A673 (cell line): ENCODE data around the gene TXNDC2. TPM values are rescaled to one million over a fixed set of nuclear protein-coding genes. Genes with fewer than 3 reads are reported as not detected.

Source experiments
- BruUV-seq: library from RNA; stranded (reverse); fragments of 400-500 nt; replicated peaks from 2 replicates; lab custom pipeline; 2021; lab: Mats Ljungman, UMichigan
- CTCF ChIA-PET: fragments of 300-600 bp; sonication (Branson Sonifier 250); formaldehyde crosslinking; loops from one replicate; lab custom pipeline; 2022; ENCODE audit warnings: antibody characterized with exemption; lab: Charles Lee
- POLR2A ChIA-PET: fragments of 300-600 bp; sonication (Branson Sonifier 250); formaldehyde crosslinking; loops from one replicate; lab custom pipeline; 2022; ENCODE audit warnings: antibody characterized with exemption; ENCODE audit not compliant: low non-redundant PET; lab: Charles Lee
- DNase-seq: peaks from one replicate; pipeline ENCODE4 v3.0.0-alpha.2; 2015; ENCODE audit warnings: low spot score
- H3K27ac ChIP-seq: fragments of 200-600 bp; sonication (generic); 2 replicates; pipeline ENCODE4 v1.5.1; 2016; ENCODE audit warnings: mixed run types, low read depth, mild to moderate bottlenecking, mixed read lengths, antibody characterized with exemption, low read length; ENCODE audit not compliant: poor library complexity, severe bottlenecking
- H3K27me3 ChIP-seq: fragments of 200-600 bp; sonication (generic); replicated peaks from 2 replicates; pipeline ENCODE4 v1.6.1; 2017; ENCODE audit warnings: mixed run types, low read depth, mild to moderate bottlenecking, mixed read lengths, antibody characterized with exemption, low read length; ENCODE audit not compliant: insufficient read depth, poor library complexity
- H3K36me3 ChIP-seq: fragments of 200-600 bp; sonication (generic); 2 replicates; pipeline ENCODE4 v1.6.1; 2016; ENCODE audit warnings: mixed run types, mild to moderate bottlenecking, mixed read lengths, antibody characterized with exemption, low read length; ENCODE audit not compliant: insufficient read depth, poor library complexity, severe bottlenecking
- H3K4me1 ChIP-seq: fragments of 200-600 bp; sonication (generic); 2 replicates; pipeline ENCODE4 v1.6.1; 2017; ENCODE audit warnings: mixed run types, mild to moderate bottlenecking, mixed read lengths, antibody characterized with exemption, low read length; ENCODE audit not compliant: insufficient read depth, poor library complexity, severe bottlenecking
- H3K4me3 ChIP-seq: fragments of 200-600 bp; sonication (generic); 2 replicates; pipeline ENCODE4 v1.5.1; 2016; ENCODE audit warnings: low read depth, mixed run types, mild to moderate bottlenecking, mixed read lengths, low read length; ENCODE audit not compliant: poor library complexity, severe bottlenecking
- H3K9me3 ChIP-seq: fragments of 200-600 bp; sonication (generic); 2 replicates; pipeline ENCODE4 v1.6.1; 2016; ENCODE audit warnings: mixed run types, low read depth, mild to moderate bottlenecking, mixed read lengths, antibody characterized with exemption, low read length; ENCODE audit not compliant: poor library complexity, severe bottlenecking
- EZH2 ChIP-seq: fragments of 200-600 bp; sonication (generic); IDR thresholded peaks from 2 replicates; pipeline ENCODE4 v1.6.1; 2017; ENCODE audit warnings: borderline replicate concordance, low read depth, mild to moderate bottlenecking, mixed read lengths, antibody characterized with exemption, low read length; ENCODE audit not compliant: poor library complexity, severe bottlenecking
- intact Hi-C: fragments of 100-400 bp; cut with micrococcal nuclease; formaldehyde crosslinking; loops from one replicate; pipeline ENCODE4 v1.10.0; 2022; ENCODE audit not compliant: unreplicated experiment
- total RNA-seq: library from RNA; stranded (reverse); gene quantifications from 2 replicates; pipeline ENCODE4 v1.2.3, GENCODE V29; 2021
- TF ChIP-seq, protein P1 (sequence below): fragments of 300-800, 200-600 bp; sonication (generic); conservative IDR thresholded peaks from 2 replicates; pipeline ENCODE4 v1.5.1; 2017; ENCODE audit warnings: low read depth, mild to moderate bottlenecking, antibody characterized with exemption, low read length, moderate library complexity, mixed read lengths

Gene TXNDC2
- total RNA-seq, 1 experiment from 2014 or later = 0.13 TPM

- BruUV-seq = no TSS peak
- H3K27ac ChIP-seq = no peak overlapping the region
- DNase-seq = no peak
- intact Hi-C loops = no loop called here
- H3K4me3 ChIP-seq = no peak overlapping the region
- H3K27me3 ChIP-seq = no peaks in the 10 kb centered on the region
- CTCF ChIA-PET = no interaction called here
- no peaks in the 10 kb centered on the region for H3K36me3 ChIP-seq
- POLR2A ChIA-PET = no interaction called here
- no peak for TF ChIP-seq EZH2
- TF ChIP-seq, protein P1, sequence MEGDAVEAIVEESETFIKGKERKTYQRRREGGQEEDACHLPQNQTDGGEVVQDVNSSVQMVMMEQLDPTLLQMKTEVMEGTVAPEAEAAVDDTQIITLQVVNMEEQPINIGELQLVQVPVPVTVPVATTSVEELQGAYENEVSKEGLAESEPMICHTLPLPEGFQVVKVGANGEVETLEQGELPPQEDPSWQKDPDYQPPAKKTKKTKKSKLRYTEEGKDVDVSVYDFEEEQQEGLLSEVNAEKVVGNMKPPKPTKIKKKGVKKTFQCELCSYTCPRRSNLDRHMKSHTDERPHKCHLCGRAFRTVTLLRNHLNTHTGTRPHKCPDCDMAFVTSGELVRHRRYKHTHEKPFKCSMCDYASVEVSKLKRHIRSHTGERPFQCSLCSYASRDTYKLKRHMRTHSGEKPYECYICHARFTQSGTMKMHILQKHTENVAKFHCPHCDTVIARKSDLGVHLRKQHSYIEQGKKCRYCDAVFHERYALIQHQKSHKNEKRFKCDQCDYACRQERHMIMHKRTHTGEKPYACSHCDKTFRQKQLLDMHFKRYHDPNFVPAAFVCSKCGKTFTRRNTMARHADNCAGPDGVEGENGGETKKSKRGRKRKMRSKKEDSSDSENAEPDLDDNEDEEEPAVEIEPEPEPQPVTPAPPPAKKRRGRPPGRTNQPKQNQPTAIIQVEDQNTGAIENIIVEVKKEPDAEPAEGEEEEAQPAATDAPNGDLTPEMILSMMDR = no peak
- H3K4me1 ChIP-seq = peaks cover 6% of the 10 kb centered on the region
- H3K9me3 ChIP-seq = no peaks in the 10 kb centered on the region
Observed at GRCh38 chr18:9902832-9903231, 17.1 kb downstream of the TXNDC2 start.

GRCh38 chr18:9905401-9905922 is 19.7 kb downstream of the TXNDC2 start:
- intact Hi-C loops = no loop called here
- BruUV-seq = no TSS peak
- TF ChIP-seq, protein P1 = no peak
- ChIA-PET POLR2A (no interaction called here), CTCF (no interaction called here)
- Histone ChIP-seq H3K36me3 (no peaks in the 10 kb centered on the region), H3K4me3 (no peak overlapping the region), H3K27ac (no peak overlapping the region), H3K4me1 (peaks cover 6% of the 10 kb centered on the region), H3K27me3 (no peaks in the 10 kb centered on the region), H3K9me3 (no peaks in the 10 kb centered on the region)
- DNase-seq = no peak

GRCh38 chr18:9906481-9906880 is 20.7 kb downstream of the TXNDC2 start:
- TF ChIP-seq EZH2 = no peak
- TF ChIP-seq, protein P1 = no peak
- Histone ChIP-seq H3K36me3 (no peaks in the 10 kb centered on the region), H3K9me3 (no peaks in the 10 kb centered on the region), H3K4me1 (peaks cover under 1% of the 10 kb centered on the region), H3K4me3 (no peak overlapping the region), H3K27ac (no peak overlapping the region), H3K27me3 (no peaks in the 10 kb centered on the region)
- no peak for DNase-seq
- ChIA-PET POLR2A (no interaction called here), CTCF (no interaction called here)
- BruUV-seq = no TSS peak
- intact Hi-C loops = no loop called here
